ENCODE data around the gene CDC14A.
"Not testable (repeated sequence)": the region's sequence is repeated elsewhere in the genome, so short reads cannot be mapped to it uniquely, and the experiment has no call there.

CDC14A gene

GRCh38 chr1:100392756-100393155 lies 40.5 kb downstream of the CDC14A start:
- Mint-ChIP-seq H3K36me3 (ENCODE audit: low read depth) (peaks cover 58% of the 10 kb centered on the region), H3K9me3 (peaks cover 5% of the 10 kb centered on the region), H3K27me3 (ENCODE audit: low read depth) (no peaks in the 10 kb centered on the region), H3K27ac (peak overlapping the region; percentile 71), H3K4me3 (peak overlapping the region; percentile 49), H3K4me1 (ENCODE audit: low read depth) (peaks cover 61% of the 10 kb centered on the region)

DNA sequence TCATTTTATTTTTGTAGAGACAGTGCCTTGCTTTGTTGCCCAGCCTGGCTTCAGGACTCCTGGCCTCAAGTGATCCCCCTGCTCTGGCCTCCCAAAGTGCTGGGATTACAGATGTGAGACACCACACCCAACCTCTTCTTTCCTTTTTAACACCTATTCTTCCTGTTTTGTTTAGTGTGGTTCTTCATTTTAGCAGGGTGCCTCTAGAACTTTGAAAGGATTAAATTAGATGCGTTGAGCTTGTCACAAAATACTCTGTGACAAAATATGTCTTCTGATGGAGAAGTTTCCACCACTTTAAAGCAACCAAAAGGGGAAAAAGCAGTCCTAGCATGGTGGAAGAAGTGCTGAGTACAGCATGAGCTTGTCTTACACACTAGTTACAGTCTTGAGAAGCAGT lies 42.0 kb downstream of the CDC14A start:
- peak overlapping the region; percentile 89 for H3K27ac Mint-ChIP-seq
- H3K36me3 Mint-ChIP-seq (ENCODE audit: low read depth): peaks cover 64% of the 10 kb centered on the region
- H3K9me3 Mint-ChIP-seq: peaks cover 5% of the 10 kb centered on the region
- peak overlapping the region; percentile 45 for H3K4me3 Mint-ChIP-seq
- no peaks in the 10 kb centered on the region for H3K27me3 Mint-ChIP-seq (ENCODE audit: low read depth)
- H3K4me1 Mint-ChIP-seq (ENCODE audit: low read depth): peaks cover 66% of the 10 kb centered on the region

DNA sequence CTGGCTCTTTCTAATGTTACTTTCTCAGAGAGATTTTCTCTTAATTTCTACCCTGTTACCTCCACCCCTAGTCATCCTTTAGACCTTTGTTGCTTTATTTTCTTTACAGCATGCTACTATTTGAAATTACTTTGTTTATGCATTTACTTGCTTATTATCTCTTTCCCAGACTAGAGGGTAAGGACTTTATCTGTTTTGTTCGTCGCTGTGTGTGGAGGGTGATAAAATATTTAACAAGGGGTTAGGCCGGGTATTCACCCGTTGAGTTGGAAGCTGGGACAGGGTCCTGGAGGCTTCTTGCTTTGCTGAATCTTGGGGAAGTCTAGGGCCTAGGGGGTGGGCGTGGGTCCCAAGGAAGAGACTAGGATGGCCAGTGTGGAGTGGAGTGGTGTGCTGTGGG lies 43.6 kb downstream of the CDC14A start:
- no peaks in the 10 kb centered on the region for H3K27me3 Mint-ChIP-seq (ENCODE audit: low read depth)
- peaks cover 68% of the 10 kb centered on the region for H3K4me1 Mint-ChIP-seq (ENCODE audit: low read depth)
- no peak overlapping the region for H3K4me3 Mint-ChIP-seq
- peak overlapping the region; percentile 60 for H3K27ac Mint-ChIP-seq
- H3K36me3 Mint-ChIP-seq (ENCODE audit: low read depth): peaks cover 55% of the 10 kb centered on the region
- H3K9me3 Mint-ChIP-seq: peaks cover 5% of the 10 kb centered on the region

- Mint-ChIP-seq H3K27ac (peak overlapping the region; percentile 74), H3K4me1 (ENCODE audit: low read depth) (peaks cover 67% of the 10 kb centered on the region), H3K36me3 (ENCODE audit: low read depth) (peaks cover 54% of the 10 kb centered on the region), H3K4me3 (peak overlapping the region; percentile 16), H3K27me3 (ENCODE audit: low read depth) (no peaks in the 10 kb centered on the region), H3K9me3 (peaks cover 5% of the 10 kb centered on the region)
Measured at GRCh38 chr1:100396651-100397050, 44.3 kb downstream of the CDC14A start.

DNA sequence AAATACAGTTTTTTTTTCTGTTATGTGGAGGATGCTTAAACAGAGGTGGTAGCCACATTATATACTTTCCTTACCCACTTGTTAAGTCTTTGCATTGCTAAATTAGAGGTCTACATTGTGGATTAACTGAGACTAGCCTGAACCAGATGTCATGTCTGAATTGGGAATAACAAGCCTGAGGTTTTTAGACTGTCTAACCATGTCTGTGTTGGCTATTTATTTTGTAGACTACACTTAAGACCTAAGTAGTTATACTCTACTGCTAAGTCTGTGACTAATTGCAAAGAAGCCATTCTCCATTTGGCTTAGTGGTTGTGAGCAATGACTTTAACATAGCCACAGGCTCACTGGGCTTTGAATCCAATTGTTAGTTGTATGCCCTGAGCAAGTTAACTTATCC lies 45.4 kb downstream of the CDC14A start:
- Mint-ChIP-seq H3K4me1 (ENCODE audit: low read depth) (peaks cover 66% of the 10 kb centered on the region), H3K27me3 (ENCODE audit: low read depth) (no peaks in the 10 kb centered on the region), H3K4me3 (no peak overlapping the region), H3K36me3 (ENCODE audit: low read depth) (peaks cover 51% of the 10 kb centered on the region), H3K27ac (peak overlapping the region; percentile 82), H3K9me3 (peaks cover 5% of the 10 kb centered on the region)

DNA sequence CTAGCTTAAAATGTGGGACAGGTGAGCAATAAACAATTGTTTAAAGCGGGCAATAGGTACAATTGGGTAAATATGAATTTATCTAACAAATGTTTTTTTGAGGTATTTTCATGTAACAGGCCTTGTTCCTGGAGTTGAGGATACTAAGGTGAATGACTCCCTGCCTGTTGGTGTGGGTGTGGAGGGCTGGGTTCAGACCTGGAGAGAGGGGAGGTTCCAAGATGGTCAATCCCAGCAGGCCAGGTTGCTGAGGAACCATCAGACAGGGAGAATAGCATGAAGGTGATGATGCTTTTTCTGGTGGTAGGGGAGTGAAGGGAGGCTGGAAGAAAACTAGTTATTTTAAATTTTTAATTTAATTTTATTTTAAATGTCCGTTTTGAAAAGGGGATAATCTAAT lies 46.3 kb downstream of the CDC14A start:
- Mint-ChIP-seq H3K27ac (peak overlapping the region; percentile 82), H3K36me3 (ENCODE audit: low read depth) (peaks cover 47% of the 10 kb centered on the region), H3K4me3 (peak overlapping the region; percentile 54), H3K4me1 (ENCODE audit: low read depth) (peaks cover 66% of the 10 kb centered on the region), H3K27me3 (ENCODE audit: low read depth) (no peaks in the 10 kb centered on the region), H3K9me3 (peaks cover 5% of the 10 kb centered on the region)

DNA sequence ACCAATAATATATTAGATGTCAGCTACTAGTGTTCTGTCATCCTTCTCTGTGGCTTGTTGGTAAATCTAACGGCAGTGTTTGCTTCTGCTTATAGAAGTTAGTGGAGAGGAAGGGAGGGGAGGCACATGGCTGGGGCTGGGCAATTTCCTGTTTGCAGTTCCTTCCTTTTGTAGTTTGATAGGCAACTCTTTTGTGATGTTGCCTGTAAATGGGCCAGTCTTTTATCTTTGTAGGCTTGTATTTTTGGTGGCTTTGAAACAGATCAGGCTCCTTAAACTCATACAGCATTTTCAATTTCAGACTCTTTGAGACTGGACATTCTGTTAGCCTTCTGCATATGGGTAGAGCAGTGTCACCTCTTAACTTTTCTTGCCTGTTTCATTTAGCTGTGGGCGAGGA lies 48.1 kb downstream of the CDC14A start:
- no peaks in the 10 kb centered on the region for H3K27me3 Mint-ChIP-seq (ENCODE audit: low read depth)
- H3K4me3 Mint-ChIP-seq: peak overlapping the region; percentile 75
- H3K4me1 Mint-ChIP-seq (ENCODE audit: low read depth): peaks cover 62% of the 10 kb centered on the region
- H3K9me3 Mint-ChIP-seq: peaks cover 5% of the 10 kb centered on the region
- H3K27ac Mint-ChIP-seq: peak overlapping the region; percentile 86
- H3K36me3 Mint-ChIP-seq (ENCODE audit: low read depth): peaks cover 43% of the 10 kb centered on the region

GRCh38 chr1:100404821-100405220 lies 52.5 kb downstream of the CDC14A start:
- peaks cover 39% of the 10 kb centered on the region for H3K4me1 Mint-ChIP-seq (ENCODE audit: low read depth)
- no peaks in the 10 kb centered on the region for H3K27me3 Mint-ChIP-seq (ENCODE audit: low read depth)
- H3K9me3 Mint-ChIP-seq: peaks cover 18% of the 10 kb centered on the region
- no peak overlapping the region for H3K4me3 Mint-ChIP-seq
- H3K27ac Mint-ChIP-seq: no peak overlapping the region
- peaks cover 48% of the 10 kb centered on the region for H3K36me3 Mint-ChIP-seq (ENCODE audit: low read depth)

GRCh38 chr1:100405902-100406301 lies 53.6 kb downstream of the CDC14A start:
- Mint-ChIP-seq H3K4me1 (ENCODE audit: low read depth) (peaks cover 35% of the 10 kb centered on the region), H3K36me3 (ENCODE audit: low read depth) (peaks cover 50% of the 10 kb centered on the region), H3K9me3 (peaks cover 18% of the 10 kb centered on the region)
- H3K27me3 Mint-ChIP-seq (ENCODE audit: low read depth); H3K4me3 Mint-ChIP-seq; H3K27ac Mint-ChIP-seq: not testable (repeated sequence)

DNA sequence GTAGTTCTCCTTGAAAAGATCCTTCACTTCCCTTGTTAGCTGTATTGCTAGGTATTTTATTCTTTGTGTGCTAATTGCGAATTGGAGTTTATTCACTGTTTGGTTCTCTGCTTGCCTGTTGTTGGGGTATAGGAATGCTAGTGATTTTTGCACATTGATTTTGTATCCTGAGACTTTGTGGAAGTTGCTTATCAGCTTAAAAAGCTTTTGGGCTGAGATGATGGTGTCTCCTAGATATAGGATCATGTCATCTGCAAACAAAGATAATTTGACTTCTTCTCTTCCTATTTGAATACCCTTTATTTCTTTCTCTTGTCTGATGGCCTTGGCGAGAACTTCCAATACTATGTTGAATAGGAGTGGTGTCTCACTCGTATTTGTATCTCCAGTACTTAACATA lies 55.1 kb downstream of the CDC14A start:
- H3K27ac Mint-ChIP-seq; H3K4me3 Mint-ChIP-seq; H3K27me3 Mint-ChIP-seq (ENCODE audit: low read depth): not testable (repeated sequence)
- Mint-ChIP-seq H3K9me3 (peaks cover 18% of the 10 kb centered on the region), H3K4me1 (ENCODE audit: low read depth) (peaks cover 46% of the 10 kb centered on the region), H3K36me3 (ENCODE audit: low read depth) (peaks cover 60% of the 10 kb centered on the region)

GRCh38 chr1:100411019-100411418 lies 58.7 kb downstream of the CDC14A start:
- H3K4me1 Mint-ChIP-seq (ENCODE audit: low read depth): peaks cover 43% of the 10 kb centered on the region

DNA sequence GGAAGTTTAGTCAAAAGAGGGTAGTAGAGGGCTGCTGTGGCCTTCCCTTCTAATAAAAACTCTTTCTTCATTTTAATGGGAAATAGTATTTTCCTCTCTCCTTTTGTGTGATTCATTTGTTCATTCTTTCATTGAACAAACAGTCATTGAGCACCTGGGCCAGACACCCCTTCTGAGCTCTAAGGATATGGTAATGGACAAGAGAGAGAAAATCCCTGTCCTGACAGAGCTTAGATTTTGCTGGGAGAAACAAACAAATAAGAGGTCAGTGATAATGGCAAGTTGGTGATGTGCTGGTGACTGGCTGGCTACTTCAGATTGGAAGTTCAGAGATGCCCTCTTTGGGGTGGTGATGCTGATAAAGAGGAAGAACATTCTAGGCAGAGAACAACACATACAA lies 59.3 kb downstream of the CDC14A start:
- peaks cover 45% of the 10 kb centered on the region for H3K4me1 Mint-ChIP-seq (ENCODE audit: low read depth)
- peaks cover 54% of the 10 kb centered on the region for H3K36me3 Mint-ChIP-seq (ENCODE audit: low read depth)
- no peaks in the 10 kb centered on the region for H3K27me3 Mint-ChIP-seq (ENCODE audit: low read depth)
- H3K27ac Mint-ChIP-seq: no peak overlapping the region
- peaks cover 18% of the 10 kb centered on the region for H3K9me3 Mint-ChIP-seq
- H3K4me3 Mint-ChIP-seq: no peak overlapping the region

More at GRCh38 chr1:100411019-100411418, 58.7 kb downstream of the CDC14A start:
- Mint-ChIP-seq H3K9me3 (peaks cover 18% of the 10 kb centered on the region), H3K27ac (no peak overlapping the region), H3K27me3 (ENCODE audit: low read depth) (no peaks in the 10 kb centered on the region), H3K36me3 (ENCODE audit: low read depth) (peaks cover 54% of the 10 kb centered on the region), H3K4me3 (no peak overlapping the region)

- Mint-ChIP-seq H3K9me3 (peaks cover 16% of the 10 kb centered on the region), H3K4me1 (ENCODE audit: low read depth) (peaks cover 40% of the 10 kb centered on the region), H3K4me3 (peak overlapping the region; percentile 21), H3K27ac (peak overlapping the region; percentile 34), H3K36me3 (ENCODE audit: low read depth) (peaks cover 55% of the 10 kb centered on the region), H3K27me3 (ENCODE audit: low read depth) (no peaks in the 10 kb centered on the region)
Measured at GRCh38 chr1:100413035-100413434, 60.7 kb downstream of the CDC14A start.

- peak overlapping the region; percentile 68 for H3K27ac Mint-ChIP-seq
Measured at GRCh38 chr1:100414693-100415497, 62.6 kb downstream of the CDC14A start.

DNA sequence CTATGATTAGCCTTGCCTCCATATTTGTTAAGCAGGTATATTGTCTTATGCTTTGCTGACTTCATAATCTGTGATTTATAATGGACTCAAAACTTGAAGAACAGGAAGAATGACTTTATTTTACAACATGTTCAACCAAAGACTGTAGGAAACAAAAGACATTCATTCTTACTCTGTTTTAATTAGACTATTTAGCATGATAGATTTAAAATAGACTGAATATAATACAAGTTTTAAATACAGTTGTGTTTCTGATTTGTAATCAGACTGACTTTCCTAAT lies 63.1 kb downstream of the CDC14A start:
- H3K36me3 Mint-ChIP-seq (ENCODE audit: low read depth): peaks cover 54% of the 10 kb centered on the region
- H3K9me3 Mint-ChIP-seq: peaks cover 7% of the 10 kb centered on the region
- H3K27ac Mint-ChIP-seq: no peak overlapping the region
- H3K4me3 Mint-ChIP-seq: no peak overlapping the region
- H3K27me3 Mint-ChIP-seq (ENCODE audit: low read depth): no peaks in the 10 kb centered on the region
- peaks cover 50% of the 10 kb centered on the region for H3K4me1 Mint-ChIP-seq (ENCODE audit: low read depth)

More at GRCh38 chr1:100414693-100415497, 62.6 kb downstream of the CDC14A start:
- no peaks in the 10 kb centered on the region for H3K27me3 Mint-ChIP-seq (ENCODE audit: low read depth)
- H3K4me3 Mint-ChIP-seq: no peak overlapping the region
- peaks cover 50% of the 10 kb centered on the region for H3K4me1 Mint-ChIP-seq (ENCODE audit: low read depth)
- H3K9me3 Mint-ChIP-seq: peaks cover 7% of the 10 kb centered on the region
- H3K36me3 Mint-ChIP-seq (ENCODE audit: low read depth): peaks cover 54% of the 10 kb centered on the region
